GM23338 (cell line): ENCODE data around the gene FAM200C. TPM values are rescaled to one million over a fixed set of nuclear protein-coding genes. Genes with fewer than 3 reads are reported as not detected.

Experiments used
- ATAC-seq: fragments of 200-7000 bp; cut with Tn5 transposase; 3 replicates; pipeline ENCODE4 v1.9.1; 2020
- DNase-seq: peaks from one replicate; pipeline ENCODE4 v3.0.0-alpha.2; 2015; ENCODE audit warnings: low spot score
- H2AFZ ChIP-seq: fragments of 200-600 bp; sonication (generic); 2 replicates; pipeline ENCODE4 v1.8.0; 2016; ENCODE audit warnings: antibody characterized with exemption, mild to moderate bottlenecking, moderate library complexity
- H3F3A ChIP-seq: fragments of 200-600 bp; sonication (generic); replicated peaks from 2 replicates; pipeline ENCODE4 v1.8.0; 2017; ENCODE audit warnings: antibody characterized with exemption, mixed run types, low read depth
- H3K27ac ChIP-seq: fragments of 200-600 bp; sonication (generic); 2 replicates; pipeline ENCODE4 v1.6.1; 2016; ENCODE audit warnings: low read depth
- H3K27me3 ChIP-seq: fragments of 200-600 bp; sonication (generic); 2 replicates; pipeline ENCODE4 v1.8.0; 2016; ENCODE audit warnings: mild to moderate bottlenecking, mixed run types, moderate library complexity; ENCODE audit not compliant: insufficient read depth
- H3K36me3 ChIP-seq: fragments of 200-600 bp; sonication (generic); 2 replicates; pipeline ENCODE4 v1.8.0; 2016; ENCODE audit warnings: mild to moderate bottlenecking; ENCODE audit not compliant: insufficient read depth
- H3K4me1 ChIP-seq: fragments of 200-600 bp; sonication (generic); 2 replicates; pipeline ENCODE4 v1.8.0; 2016; ENCODE audit warnings: mild to moderate bottlenecking, moderate library complexity; ENCODE audit not compliant: insufficient read depth
- H3K4me2 ChIP-seq: fragments of 200-600 bp; sonication (generic); 2 replicates; pipeline ENCODE4 v1.7.1; 2017; ENCODE audit warnings: mixed run types
- H3K4me3 ChIP-seq: fragments of 200-600 bp; sonication (generic); 2 replicates; pipeline ENCODE4 v1.6.1; 2016; ENCODE audit warnings: mixed run types
- H3K79me2 ChIP-seq: fragments of 200-600 bp; sonication (generic); replicated peaks from 2 replicates; pipeline ENCODE4 v1.8.0; 2017; ENCODE audit warnings: mild to moderate bottlenecking; ENCODE audit not compliant: insufficient read depth
- H3K9me2 ChIP-seq: fragments of 200-600 bp; sonication (generic); 2 replicates; pipeline ENCODE4 v1.8.0; 2017; ENCODE audit not compliant: insufficient read depth
- H4K20me1 ChIP-seq: fragments of 200-600 bp; sonication (generic); replicated peaks from 2 replicates; pipeline ENCODE4 v1.8.0; 2017; ENCODE audit warnings: mild to moderate bottlenecking; ENCODE audit not compliant: insufficient read depth
- H3K27ac Mint-ChIP-seq: 2 replicates; pipeline ENCODE4 v1.8.0; 2020; ENCODE audit warnings: inconsistent platforms, mild to moderate bottlenecking, moderate library complexity, mixed read lengths
- H3K27me3 Mint-ChIP-seq: 3 replicates; pipeline ENCODE4 v1.8.0; 2022; ENCODE audit warnings: low read depth, mild to moderate bottlenecking, moderate library complexity, mixed read lengths, inconsistent platforms; ENCODE audit not compliant: insufficient read depth, poor library complexity
- H3K36me3 Mint-ChIP-seq: 3 replicates; pipeline ENCODE4 v1.8.0; 2021; ENCODE audit warnings: low read depth, mild to moderate bottlenecking, inconsistent platforms, moderate library complexity, mixed read lengths
- H3K4me1 Mint-ChIP-seq: 3 replicates; pipeline ENCODE4 v1.8.0; 2020; ENCODE audit warnings: mild to moderate bottlenecking, inconsistent platforms, mixed read lengths
- H3K4me3 Mint-ChIP-seq: 3 replicates; pipeline ENCODE4 v1.8.0; 2021; ENCODE audit warnings: moderate library complexity, mild to moderate bottlenecking, inconsistent platforms, mixed read lengths
- H3K9me3 Mint-ChIP-seq: 3 replicates; pipeline ENCODE4 v1.8.0; 2020; ENCODE audit warnings: moderate library complexity, mild to moderate bottlenecking, inconsistent platforms, mixed read lengths
- CREB1 ChIP-seq: fragments of 250-450 bp; sonication (Bioruptor Pico); IDR thresholded peaks from 2 replicates; pipeline ENCODE4 v1.5.0; 2020; ENCODE audit warnings: low read depth, mild to moderate bottlenecking, moderate library complexity
- CTCF ChIP-seq, 2 experiments: fragments of 200-600 bp in 1 of 2; sonication (generic) in 1 of 2; conservative IDR thresholded peaks; 2 replicates each; pipeline versions ENCODE4 v1.5.1 to v1.6.1; 2016 to 2017; ENCODE audit warnings: antibody characterized with exemption in 2 of 2, low read depth in 2 of 2, mild to moderate bottlenecking in 2 of 2, moderate library complexity in 1 of 2
- ETS1 ChIP-seq: IDR thresholded peaks from 2 replicates; pipeline ENCODE4 v1.6.1; 2016; ENCODE audit warnings: antibody characterized with exemption
- EZH2 ChIP-seq: fragments of 200-600 bp; sonication (generic); IDR thresholded peaks from one replicate; pipeline ENCODE4 v1.8.0; 2017; ENCODE audit warnings: antibody characterized with exemption, mild to moderate bottlenecking, low read depth; ENCODE audit not compliant: unreplicated experiment
- EZH2phosphoT487 ChIP-seq: fragments of 200-600 bp; sonication (generic); IDR thresholded peaks from one replicate; pipeline ENCODE4 v1.8.1; 2018; ENCODE audit warnings: antibody characterized with exemption; ENCODE audit not compliant: unreplicated experiment
- JUNB ChIP-seq: IDR thresholded peaks from one replicate; pipeline ENCODE4 v1.6.1; 2016; ENCODE audit warnings: antibody characterized with exemption; ENCODE audit not compliant: unreplicated experiment
- NANOG ChIP-seq: IDR thresholded peaks from 2 replicates; pipeline ENCODE4 v1.6.1; 2016; ENCODE audit warnings: antibody characterized with exemption, borderline replicate concordance
- POLR2AphosphoS5 ChIP-seq: IDR thresholded peaks from 2 replicates; pipeline ENCODE4 v1.6.1; 2016; ENCODE audit warnings: antibody characterized with exemption, low read depth
- REST ChIP-seq: IDR thresholded peaks from one replicate; pipeline ENCODE4 v1.6.1; 2018; ENCODE audit warnings: antibody characterized with exemption; ENCODE audit not compliant: unreplicated experiment
- STAT1 ChIP-seq: IDR thresholded peaks from one replicate; pipeline ENCODE4 v1.6.1; 2016; ENCODE audit warnings: antibody characterized with exemption; ENCODE audit not compliant: unreplicated experiment
- ZNF114 ChIP-seq: fragments of 250-450 bp; sonication (Bioruptor Pico); IDR thresholded peaks from 2 replicates; pipeline ENCODE4 v1.5.0; 2020; ENCODE audit warnings: mild to moderate bottlenecking, moderate library complexity
- ZNF331 ChIP-seq: fragments of 250-450 bp; sonication (Bioruptor Pico); IDR thresholded peaks from 2 replicates; pipeline ENCODE4 v1.5.0; 2020; ENCODE audit warnings: low read depth, mild to moderate bottlenecking, moderate library complexity
- ZNF462 ChIP-seq: fragments of 250-450 bp; sonication (Bioruptor Pico); IDR thresholded peaks from 2 replicates; pipeline ENCODE4 v1.5.0; 2020; ENCODE audit warnings: mild to moderate bottlenecking, moderate library complexity
- polyA plus RNA-seq: library from polyadenylated mRNA; unstranded; fragments of >200 nt; fragmentation: Nextera tagmentation; extraction: Ambion mirVana; gene quantifications from 2 replicates; pipeline ENCODE4 v1.2.1, GENCODE V29; 2016
- total RNA-seq: library from RNA; depleted of rRNA; stranded (reverse); fragments of >200 nt; shearing (Covaris generic); gene quantifications from 2 replicates; pipeline ENCODE4 v1.2.3, GENCODE V29; 2014

FAM200C gene
- total and polyA plus RNA-seq, 2 experiments from 2014 or later: 4.6 to 6.9 TPM

GRCh38 chr5:160353379-160353778 lies 46.5 kb downstream of the FAM200C start:
- H3K27me3 ChIP-seq: no peaks in the 10 kb centered on the region
- Mint-ChIP-seq H3K27me3 (peaks cover 4% of the 10 kb centered on the region), H3K9me3 (no peaks in the 10 kb centered on the region), H3K4me1 (peaks cover 11% of the 10 kb centered on the region), H3K27ac (no peak overlapping the region), H3K36me3 (no peaks in the 10 kb centered on the region; the same call in 2 of the 3 replicates), H3K4me3 (no peak overlapping the region)
- H4K20me1 ChIP-seq: no peaks in the 10 kb centered on the region
- H3K4me2 ChIP-seq: no peak overlapping the region
- H3K36me3 ChIP-seq: no peaks in the 10 kb centered on the region
- H3F3A ChIP-seq: no peaks in the 10 kb centered on the region
- ATAC-seq (peak; percentile 87), DNase-seq (peak; percentile 57)
- H3K4me1 ChIP-seq: no peaks in the 10 kb centered on the region
- no peaks in the 10 kb centered on the region for H3K9me2 ChIP-seq
- TF ChIP-seq EZH2phosphoT487: no peak
- no peak for TF ChIP-seq EZH2
- TF ChIP-seq REST: no peak
- no peak for TF ChIP-seq ZNF114 (CRISPR knock-in tag)
- no peak for TF ChIP-seq STAT1
- TF ChIP-seq NANOG: no peak
- TF ChIP-seq ZNF462 (CRISPR knock-in tag): no peak
- no peak for TF ChIP-seq POLR2AphosphoS5
- TF ChIP-seq CREB1 (CRISPR knock-in tag): no peak
- TF ChIP-seq JUNB: no peak
- TF ChIP-seq ZNF331 (CRISPR knock-in tag): no peak
- TF ChIP-seq ETS1: no peak
- TF ChIP-seq CTCF (conservative IDR thresholded peaks at IDR 0.05; ENCODE audit: low read depth in 2 of 2): no peak
- H3K79me2 ChIP-seq: no peaks in the 10 kb centered on the region
- no peak overlapping the region for H3K4me3 ChIP-seq
- no peak overlapping the region for H3K27ac ChIP-seq
- H2AFZ ChIP-seq: no peak overlapping the region; the same call in 1 of the 2 replicates
